D341Med (cell line): ENCODE data around the gene LDB2.

Experiments
- DNase-seq: peaks from one replicate; pipeline ENCODE4 v3.0.0; 2012; ENCODE audit warnings: low spot score

Gene LDB2

DNA sequence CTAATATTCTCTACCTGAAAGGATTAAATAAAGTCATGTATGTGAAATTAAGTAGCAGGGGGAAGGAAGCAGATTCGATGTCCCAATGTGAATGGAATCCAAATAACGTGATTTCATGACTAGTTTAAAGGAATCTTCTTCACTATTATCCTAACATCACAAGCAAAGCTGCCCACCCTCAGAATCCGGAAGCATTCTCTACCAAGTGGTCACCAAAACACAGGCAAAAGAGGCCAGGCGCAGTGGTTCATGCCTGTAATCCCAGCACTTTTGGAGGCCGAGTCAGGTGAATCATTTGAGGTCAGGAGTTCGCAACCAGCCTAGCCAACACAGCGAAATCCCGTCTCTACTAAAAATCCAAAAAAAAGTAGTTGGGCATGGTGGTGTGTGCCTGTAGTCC lies 212.9 kb downstream of the LDB2 start:
- DNase-seq = no peak

DNA sequence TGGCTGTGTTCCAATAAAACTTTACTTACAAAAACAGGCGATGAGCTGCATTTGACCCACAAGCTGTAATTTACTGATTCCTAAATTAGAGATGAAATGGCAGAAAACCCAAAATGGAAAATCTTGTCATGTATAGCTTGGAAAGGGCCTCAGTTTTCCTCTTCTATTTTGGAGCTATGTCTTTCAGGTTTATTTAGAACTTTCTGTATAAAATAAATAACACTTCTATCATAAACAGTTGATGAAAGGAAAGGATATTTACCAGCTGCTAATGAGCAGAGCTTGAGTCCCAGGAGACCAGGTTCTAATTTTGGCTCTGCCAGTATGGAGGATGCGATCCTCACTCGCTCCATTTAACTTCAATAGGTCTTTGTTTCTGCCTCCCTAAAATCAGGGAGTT lies 213.5 kb downstream of the LDB2 start:
- DNase-seq = no peak

DNA sequence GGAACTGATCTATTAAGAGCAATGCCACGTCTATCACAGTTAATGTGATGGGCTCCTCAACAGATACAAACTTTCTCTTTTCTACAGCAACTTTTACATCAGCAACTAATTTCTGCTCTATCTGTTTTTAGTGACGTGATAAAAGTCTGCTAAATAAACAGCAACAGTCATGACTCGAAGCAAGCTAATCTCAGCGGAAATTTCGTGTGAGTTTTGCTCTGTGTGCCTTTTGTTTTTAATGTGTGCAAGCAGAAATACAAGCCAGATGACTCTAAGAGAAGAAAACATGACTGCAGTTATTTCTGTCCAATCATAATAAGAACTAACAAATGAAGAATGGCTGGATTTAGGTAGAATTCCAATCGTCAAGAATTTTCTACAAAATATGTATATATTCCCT lies 214.3 kb downstream of the LDB2 start:
- DNase-seq = no peak

DNA sequence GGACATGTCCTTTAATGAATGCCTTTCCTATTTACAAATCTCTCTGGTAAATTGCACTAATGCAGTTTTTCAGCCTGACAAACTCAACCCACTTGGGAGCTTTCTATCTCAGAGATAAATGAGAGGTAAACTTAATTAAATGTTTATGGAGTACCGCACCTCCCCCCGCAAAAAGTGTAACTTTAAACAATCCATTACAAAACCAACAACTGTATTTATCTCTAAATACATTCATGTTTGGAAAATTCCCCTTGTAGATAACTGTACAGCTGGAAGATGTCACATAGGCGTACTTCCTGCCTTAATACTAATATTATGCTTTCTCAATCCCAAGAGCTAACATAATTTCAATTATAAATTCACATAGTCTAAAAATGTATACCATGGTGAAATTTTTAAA lies 215.5 kb downstream of the LDB2 start:
- no peak for DNase-seq

DNA sequence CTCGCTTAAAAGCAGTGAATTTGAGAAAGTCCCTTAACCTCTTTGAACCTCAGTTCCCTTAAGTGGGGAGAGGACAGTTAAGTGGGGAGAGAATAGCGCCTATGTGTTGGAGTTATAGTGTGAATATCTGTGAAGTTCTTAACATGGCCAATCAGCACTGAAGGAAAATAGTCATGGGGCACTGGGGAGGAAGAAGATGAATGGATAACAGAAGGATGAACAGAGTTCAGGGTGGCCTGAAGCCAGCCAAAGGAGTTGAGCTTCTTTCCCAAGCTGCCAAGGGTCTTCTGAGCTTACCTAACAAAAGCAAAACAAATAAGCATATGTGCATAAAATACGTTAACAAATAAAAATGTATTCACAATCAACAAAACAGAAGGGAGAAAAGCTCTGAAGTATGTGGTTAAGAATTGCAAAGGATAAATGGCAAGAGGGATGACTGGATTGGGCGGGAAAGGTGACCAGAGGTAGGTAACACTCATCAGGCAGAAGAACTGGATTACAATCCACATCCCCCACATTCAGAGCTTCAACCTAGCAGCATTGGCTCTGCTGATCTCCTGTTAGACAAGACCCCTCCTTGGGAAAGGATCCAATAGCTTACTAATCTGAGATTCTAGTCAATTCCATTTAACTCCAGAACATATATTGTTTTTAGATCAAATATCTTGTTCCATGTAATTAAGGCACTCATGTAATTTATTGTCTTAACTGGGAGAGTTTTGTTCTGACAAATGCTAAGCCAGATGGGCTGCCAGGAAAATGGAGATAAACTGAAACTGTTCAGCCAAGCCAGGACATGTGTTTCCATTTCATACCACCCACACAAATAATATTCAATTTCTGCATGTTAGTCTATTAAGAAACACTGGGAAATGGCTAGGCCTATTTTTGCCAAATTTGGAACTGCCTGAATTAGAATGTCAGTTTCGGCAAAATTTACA lies 221.2 kb downstream of the LDB2 start:
- no peak for DNase-seq

DNA sequence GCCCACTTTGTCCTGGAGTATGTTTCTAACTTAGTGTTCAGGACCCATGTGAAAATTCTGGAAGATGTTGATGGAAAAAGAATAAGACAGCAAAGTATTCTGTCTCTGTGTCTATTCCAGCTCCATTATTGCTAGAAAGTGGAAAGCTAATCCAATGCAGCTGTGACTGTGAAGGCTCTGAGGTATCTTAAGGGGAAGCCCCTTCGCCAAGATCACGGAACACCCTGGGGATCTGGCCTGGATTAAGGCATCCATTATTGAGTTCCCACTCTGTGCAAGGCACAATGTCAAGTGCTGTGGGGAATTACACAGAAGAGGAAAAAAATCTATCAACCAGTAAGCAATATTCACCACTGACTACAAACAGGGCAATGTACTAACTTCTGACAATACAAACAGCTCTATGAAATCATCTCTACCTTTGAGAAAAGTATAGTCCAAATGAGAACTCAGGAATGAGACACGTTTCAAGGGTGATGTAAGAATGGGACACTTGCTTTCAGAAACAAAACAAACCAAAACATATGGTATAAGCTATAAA lies 222.1 kb downstream of the LDB2 start:
- no peak for DNase-seq

DNA sequence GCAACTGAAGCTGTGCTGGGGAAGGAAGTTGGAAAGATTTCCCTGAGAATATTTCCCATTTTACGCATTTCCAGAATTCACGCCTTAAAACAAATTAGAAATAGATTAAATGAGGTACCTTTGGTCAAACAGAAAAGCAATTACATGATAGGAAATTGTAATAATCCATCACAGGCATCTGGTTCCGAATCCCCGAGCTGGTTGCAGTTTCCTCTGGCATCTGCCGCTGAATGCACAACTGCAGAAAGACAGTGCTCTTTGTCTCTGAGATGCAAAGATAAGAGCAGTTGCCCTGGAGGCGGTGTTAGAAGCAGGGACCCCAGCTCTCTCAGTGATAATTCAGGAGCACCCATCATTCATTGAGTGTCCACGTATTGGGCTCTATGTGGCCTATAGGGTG lies 224.4 kb downstream of the LDB2 start:
- no peak for DNase-seq

DNA sequence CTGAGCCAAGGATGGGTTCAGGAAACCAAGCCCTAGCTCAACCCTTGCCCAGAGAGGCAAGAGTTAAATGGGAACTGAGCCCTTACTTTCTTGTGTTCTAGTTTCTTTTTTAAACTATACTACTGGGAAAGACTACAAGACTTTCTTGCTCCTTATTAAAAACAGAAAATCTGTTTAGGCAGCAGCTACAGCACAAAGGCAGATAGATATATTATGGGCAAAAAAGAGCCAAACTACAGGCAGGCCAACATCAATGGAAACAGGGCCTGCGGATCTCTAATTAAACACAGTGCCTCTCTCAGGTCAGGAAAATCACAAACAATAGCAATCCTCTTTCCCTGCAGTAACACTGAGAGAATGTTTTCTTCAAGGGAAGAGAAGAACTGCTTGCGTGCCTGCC lies 226.0 kb downstream of the LDB2 start:
- no peak for DNase-seq

DNA sequence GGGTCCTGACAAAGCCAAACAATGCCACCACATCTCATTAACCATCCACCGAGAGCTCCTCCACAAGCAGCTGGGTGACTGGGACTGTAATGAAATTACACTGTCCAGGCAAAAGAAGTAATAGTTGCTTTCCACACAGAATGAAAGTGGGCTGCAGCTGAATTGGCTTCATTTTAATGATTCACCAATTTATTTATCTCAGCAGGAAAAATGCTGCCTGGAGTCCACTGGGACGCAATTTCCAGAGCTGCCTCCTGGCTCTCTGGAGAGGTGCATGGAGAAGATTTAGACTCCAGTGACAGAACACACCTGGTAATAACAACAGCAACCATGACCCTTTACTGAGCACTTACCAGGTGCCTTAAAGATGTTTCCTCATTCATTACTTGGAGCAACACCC lies 226.7 kb downstream of the LDB2 start:
- no peak for DNase-seq

DNA sequence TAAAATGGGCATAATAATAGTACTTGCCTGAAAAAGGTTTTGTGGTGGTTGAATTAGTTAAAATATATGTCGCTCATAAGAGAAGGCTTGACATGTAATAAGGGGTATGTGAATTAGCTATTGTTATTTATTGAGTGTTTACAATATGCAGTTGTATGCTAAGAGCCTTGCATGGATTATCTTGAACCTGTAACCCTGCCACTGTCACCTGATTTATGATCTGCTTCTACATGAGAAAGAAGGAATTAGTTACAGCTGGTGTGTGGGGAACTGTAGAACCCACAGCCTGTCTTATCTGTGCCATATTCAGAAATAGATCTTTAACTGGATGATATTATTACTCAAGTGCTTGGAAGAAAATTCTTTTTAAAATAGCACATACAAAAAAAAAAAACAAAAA lies 227.7 kb downstream of the LDB2 start:
- no peak for DNase-seq

DNA sequence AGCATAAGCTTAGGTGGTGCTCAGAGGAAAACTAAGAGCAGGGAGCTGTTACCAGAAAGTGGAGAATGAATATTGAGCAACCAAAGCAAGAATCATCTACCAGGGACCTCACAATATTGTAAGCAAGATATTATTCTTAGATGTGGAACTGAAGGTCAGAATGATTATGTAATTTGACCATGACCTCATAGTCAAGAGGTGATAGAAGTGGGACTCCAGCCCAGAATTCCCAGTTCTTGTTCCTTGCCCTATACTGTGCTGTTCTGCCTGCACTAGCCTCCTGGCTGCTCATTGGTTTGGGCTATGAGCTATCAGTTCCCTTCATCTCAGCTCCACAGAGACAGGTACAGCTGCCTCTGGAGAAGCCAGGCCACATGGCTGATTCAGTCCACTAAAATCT lies 229.4 kb downstream of the LDB2 start:
- no peak for DNase-seq

DNA sequence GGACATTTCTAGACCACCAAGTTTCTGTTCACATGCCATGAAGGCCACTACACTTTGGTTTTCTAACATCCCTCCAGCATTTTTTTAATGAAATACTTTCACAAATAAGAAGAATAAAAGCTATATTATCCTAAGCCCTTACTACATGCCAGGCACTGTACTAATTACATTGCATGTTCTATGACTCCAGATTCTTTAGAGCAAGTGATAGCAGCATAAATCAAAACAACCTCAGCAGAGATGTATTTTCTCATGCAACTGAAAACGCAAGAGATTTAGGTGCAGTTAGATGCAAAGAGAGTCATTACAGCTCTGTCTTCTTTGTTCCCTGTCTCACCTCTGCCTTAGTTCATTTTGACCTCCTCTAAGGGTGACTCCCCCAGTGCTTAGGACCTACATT lies 230.0 kb downstream of the LDB2 start:
- DNase-seq = no peak

DNA sequence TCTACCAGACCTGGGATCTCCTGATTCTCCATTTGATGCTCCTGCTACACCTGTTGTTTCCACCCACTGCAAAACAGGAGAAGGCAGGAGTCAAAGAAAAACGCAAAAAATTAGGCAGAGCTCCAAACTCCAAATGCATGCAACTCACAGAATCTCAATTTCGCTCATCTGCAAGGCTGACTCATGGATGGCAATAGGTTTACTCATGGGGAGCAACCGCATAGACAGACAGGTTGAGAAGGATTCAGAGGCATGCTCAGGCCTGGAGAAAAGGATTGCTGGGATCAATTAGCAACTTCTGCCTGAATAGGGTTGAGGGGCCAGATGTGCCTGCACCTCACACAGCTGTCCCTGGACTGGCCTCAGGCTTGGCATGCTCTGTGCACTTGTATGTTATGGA lies 231.0 kb downstream of the LDB2 start:
- no peak for DNase-seq

DNA sequence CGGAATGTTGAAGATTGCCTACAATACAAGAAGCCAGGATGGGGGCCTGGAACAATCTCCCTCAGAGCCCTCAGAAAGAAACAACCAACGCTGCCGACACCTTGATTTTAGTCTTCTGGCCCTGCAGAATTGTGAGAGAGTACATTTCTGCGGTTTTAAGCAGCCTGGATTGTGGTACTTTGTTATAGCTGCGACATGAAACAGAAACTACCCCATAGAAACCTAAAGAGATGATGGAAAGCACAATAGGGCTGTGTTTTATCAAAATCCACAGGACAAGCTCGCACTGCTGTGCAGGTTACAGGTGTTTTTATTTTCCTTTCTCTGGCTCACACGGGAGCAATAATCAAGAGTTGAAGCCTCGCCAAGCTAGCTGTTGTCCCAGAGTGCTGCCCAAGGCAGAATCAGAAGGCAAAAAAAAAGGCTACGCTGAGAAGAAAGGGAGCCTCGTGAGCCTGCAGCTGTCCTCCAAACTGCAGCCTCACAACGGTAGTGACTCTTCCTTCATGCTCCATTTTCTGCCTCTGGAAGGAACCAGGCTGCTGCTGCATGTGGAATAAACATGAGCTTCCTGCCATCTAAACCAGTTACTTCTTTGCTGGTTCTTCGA lies 232.4 kb downstream of the LDB2 start:
- no peak for DNase-seq

DNA sequence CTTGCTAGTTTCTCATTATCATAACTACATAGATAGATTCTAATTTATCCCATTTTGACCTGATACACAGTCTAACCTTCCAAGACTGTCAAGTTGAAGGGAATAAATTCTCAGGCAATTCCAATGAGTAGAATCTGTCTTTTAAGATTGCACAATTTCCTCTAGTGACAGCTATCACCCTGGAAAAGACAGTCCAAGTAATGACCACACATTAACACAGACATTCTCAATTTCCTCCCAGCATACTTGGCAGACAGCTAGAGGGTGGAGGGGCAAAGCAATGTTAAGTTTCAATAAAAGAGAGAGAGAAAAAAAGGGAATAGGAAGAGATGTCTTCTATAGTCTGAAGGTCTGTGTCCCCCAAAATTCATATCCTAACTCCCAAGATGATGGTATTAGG lies 234.7 kb downstream of the LDB2 start:
- DNase-seq = no peak

DNA sequence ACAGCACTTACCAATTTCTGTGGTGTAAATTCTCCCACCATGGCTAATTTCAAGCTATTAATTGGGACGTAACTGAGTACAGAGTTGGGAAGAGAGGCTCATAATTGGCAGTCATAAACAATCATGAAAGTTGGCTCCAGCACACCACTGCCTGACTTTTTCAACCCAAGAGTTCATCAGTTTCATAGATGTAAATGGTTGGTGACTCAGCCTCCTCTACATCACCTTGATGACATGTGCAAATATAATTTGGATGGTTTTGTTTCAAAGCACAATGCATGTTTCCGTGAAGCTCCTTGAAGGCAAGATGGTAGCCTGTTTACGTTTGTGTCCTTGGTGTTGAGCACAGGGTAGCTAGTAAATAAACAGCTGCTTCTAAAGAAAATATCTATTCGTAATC lies 235.1 kb downstream of the LDB2 start:
- DNase-seq = no peak

DNA sequence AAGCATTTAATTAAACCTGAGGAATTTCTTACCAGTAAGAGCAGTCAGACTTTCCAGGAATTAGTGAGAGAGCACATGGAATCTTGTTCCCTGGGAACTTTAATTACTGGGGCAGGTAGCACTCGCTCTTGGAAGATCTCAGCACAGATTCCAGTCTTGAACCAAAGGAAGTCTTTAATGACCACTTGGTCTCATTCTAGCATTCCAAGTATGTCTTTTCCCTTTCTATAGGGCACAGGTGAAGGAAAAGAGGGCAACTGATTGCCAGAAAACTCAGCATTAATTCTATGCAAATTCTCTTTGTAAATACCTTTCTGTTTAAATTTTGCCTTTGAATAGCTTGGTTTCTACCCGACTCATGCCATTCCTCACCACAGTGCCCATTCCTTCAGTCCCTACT lies 236.6 kb downstream of the LDB2 start:
- DNase-seq = no peak

DNA sequence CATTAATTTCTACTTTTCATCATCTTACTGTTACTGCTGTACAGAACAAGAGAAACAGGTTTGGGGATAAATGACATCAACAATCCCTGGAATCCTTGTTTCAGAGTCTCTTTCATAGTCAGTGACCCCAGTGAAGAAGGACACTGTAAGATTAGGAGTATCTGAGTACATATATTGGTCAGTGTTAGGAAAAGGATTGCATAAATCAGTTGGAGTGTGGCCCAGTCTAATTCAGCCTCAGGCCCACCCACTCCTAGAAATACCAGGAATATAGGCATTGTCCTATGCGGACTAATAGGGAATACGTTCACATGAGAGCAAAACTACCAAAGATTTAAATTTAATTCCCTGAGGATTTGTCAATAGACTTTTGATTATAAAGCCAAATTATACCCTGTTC lies 237.8 kb downstream of the LDB2 start:
- no peak for DNase-seq

DNA sequence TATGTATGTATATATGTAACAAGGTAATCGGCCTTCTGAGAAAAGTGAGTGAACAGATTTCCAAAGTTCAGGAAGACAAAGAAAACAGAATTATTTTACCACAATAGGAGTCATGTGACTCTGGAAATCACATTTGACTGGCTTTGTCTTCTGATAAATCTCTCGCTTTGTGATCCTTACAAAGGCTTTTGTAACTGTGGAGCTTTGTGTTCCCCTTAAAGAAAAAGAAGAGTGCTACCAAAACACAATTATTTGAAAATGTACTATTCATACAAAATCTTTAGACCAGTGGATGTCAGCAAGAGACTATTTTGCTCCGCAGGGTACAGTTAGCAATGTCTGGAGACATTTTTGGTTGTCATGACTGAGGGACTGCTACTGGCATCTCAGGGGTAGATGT lies 238.8 kb downstream of the LDB2 start:
- no peak for DNase-seq

DNA sequence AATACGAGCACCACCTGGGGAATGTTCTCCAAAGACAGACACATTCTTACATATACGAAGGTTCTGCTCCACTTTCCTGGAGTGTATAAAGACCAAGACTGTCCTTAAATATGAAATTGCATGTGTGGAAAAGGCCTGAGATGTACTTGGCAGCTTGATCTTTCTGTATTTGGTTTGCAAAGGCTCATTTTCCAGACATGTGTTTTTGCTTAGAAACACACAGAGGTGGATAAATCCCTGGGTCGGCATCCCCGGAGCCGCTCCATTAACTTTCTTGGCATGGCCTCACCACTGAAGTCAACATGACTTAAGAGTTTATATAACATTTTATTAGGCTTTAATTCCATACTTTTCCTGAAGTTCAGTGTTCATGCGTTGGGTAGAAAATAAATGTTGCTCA lies 239.4 kb downstream of the LDB2 start:
- no peak for DNase-seq

DNA sequence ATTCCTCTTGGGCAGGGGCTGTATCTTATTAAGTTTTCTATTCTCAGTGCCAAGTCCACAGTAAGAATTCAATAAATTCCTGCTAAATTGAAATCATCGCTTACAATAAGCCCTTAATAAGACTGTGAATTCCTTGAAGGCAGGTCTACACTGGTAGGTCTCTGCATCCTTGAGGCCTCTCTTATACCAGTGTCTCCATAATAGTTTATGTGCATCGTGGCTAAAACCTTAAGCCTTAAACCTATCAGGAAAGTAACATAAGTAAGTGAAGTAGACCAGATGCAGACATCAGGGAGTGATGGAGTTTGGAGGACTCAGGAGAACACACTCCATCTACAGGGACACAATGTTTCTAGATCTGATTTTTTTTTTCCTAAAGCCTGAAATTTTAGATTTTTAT lies 240.3 kb downstream of the LDB2 start:
- no peak for DNase-seq

DNA sequence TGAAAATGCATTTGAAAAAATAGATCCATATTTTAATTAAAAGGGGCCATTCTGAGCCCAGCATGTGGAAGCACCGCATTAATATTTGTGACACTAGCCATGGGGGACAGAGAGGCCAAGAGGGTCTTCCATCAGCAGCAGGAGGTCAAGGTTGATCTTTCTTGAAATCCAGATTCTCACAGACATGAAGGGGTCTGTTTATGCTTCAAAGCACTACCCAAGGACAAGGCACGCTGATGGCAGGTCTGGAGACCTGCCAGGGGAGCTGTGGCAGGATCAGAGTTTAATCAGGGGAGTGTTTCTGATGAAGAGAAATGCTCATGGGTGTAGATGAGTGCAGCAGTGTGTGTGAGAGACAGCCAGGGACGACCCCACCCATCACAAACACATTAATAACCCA lies 243.3 kb downstream of the LDB2 start:
- DNase-seq = no peak

DNA sequence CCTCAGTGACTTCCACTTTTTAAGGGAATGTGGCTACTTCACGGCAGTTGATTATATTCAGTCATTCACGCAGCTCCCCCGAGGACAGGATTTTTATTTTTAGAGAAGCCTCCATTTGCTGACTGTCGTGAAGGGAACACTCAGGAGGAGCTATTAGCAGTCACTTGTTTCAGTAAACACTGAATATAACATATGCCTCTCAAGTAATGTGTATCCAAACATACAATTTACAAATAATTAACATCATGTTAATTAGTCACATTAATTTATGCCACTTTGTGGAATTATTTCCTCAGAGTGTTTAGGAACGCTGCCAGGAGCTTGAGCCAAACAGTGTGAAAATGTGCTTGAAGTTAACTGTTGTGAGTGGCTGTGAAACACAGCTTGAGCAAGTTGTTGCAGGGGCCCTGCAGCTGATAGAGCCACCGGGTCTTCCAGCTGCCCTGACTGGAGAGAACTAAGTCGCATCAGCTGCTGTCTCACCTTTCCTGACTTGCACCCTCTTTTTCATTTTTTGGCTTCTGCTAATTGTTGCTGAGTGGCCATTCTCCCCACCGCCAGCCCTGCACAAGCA lies 245.6 kb downstream of the LDB2 start:
- DNase-seq = no peak
